Measurements from ENCODE around the gene CADM1. TPM values are rescaled to one million over a fixed set of nuclear protein-coding genes. Genes with fewer than 3 reads are reported as not detected.

The CADM1 gene
- total and polyA plus RNA-seq, 9 of the 15 experiments (the other 6 are each of a cell fraction or from before 2014, with no cell fraction given), result 0.42 TPM; not detected in 8

GRCh38 chr11:115408036-115408921 lies 95.9 kb downstream of the CADM1 start:
- intact Hi-C loops (cut with micrococcal nuclease), result no loop called here
- BruUV-seq (replicated peaks), result no TSS peak

More at GRCh38 chr11:115408036-115408921, 95.9 kb downstream of the CADM1 start:
- no peak for FAIRE-seq
- 0% methylated on average over 3 of the region's 3 CpGs for WGBS (ENCODE audit: insufficient coverage, low coverage, missing lambda C conversion rate)
- H3K79me2 ChIP-seq (ENCODE audit: control insufficient read depth, insufficient read depth, low read length), result no peaks in the 10 kb centered on the region
- ChIA-PET POLR2A (no interaction called here), CTCF (ENCODE audit: low intra/inter-chr PET ratio) (no interaction called here)
- H4K20me1 ChIP-seq (replicated peaks; ENCODE audit: control insufficient read depth, insufficient read depth, low read length), result no peaks in the 10 kb centered on the region
- no peak for DNase-seq (ENCODE audit: extremely low read depth in 1 of 4, low spot score in 3 of 4)
- in situ Hi-C loops (cut with MboI), result no loop called here
- H3K4me3 ChIP-seq, result no peak overlapping the region
- no peaks in the 10 kb centered on the region for H3K36me3 ChIP-seq (ENCODE audit: control insufficient read depth, insufficient read depth, low read length)
- TF ChIP-seq MAZ (CRISPR knock-in tag; conservative IDR thresholded peaks at IDR 0.05 in 1 of 2, IDR thresholded peaks at IDR 0.05 in 1 of 2) (no peak), HES1 (IDR thresholded peaks at IDR 0.05; ENCODE audit: low read depth) (no peak), ATF4 (CRISPR knock-in tag; IDR thresholded peaks at IDR 0.05) (no peak), KHSRP (IDR thresholded peaks at IDR 0.05) (no peak), NR3C1 (CRISPR knock-in tag; IDR thresholded peaks at IDR 0.05) (no peak), SLC30A9 (CRISPR knock-in tag; IDR thresholded peaks at IDR 0.05) (no peak), GTF2E2 (tag; IDR thresholded peaks at IDR 0.05) (no peak), ZBTB17 (CRISPR knock-in tag; IDR thresholded peaks at IDR 0.05) (no peak), TRIM28 (IDR thresholded peaks at IDR 0.05) (no peak), CCNT2 (IDR thresholded peaks at IDR 0.05; ENCODE audit: borderline replicate concordance, extremely low read depth, insufficient read length, low read depth, low read length) (no peak), HINFP (tag; conservative IDR thresholded peaks at IDR 0.05; ENCODE audit: low read depth) (no peak)
- H3K27ac ChIP-seq (ENCODE audit: extremely low read depth, low read depth, low read length), result no peak overlapping the region
- no peaks in the 10 kb centered on the region for H3K9me3 ChIP-seq (replicated peaks; ENCODE audit: control insufficient read depth, insufficient read depth, low read depth, low read length)
- H2AFZ ChIP-seq (ENCODE audit: low read depth, low read length), result no peak overlapping the region
- no peak overlapping the region for H3K9ac ChIP-seq (ENCODE audit: insufficient read depth in 1 of 2, low read depth in 2 of 2, low read length in 2 of 2)
- ATAC-seq, result no peak
- H3K9me1 ChIP-seq (ENCODE audit: control insufficient read depth, insufficient read depth, low read length), result no peaks in the 10 kb centered on the region
- no peaks in the 10 kb centered on the region for H3K27me3 ChIP-seq (ENCODE audit: control insufficient read depth in 2 of 2, insufficient read depth in 2 of 2, low read length in 2 of 2)
- H3K4me1 ChIP-seq (replicated peaks in 1 of 2; ENCODE audit: control insufficient read depth in 2 of 2, insufficient read depth in 2 of 2, low read length in 2 of 2), result no peaks in the 10 kb centered on the region
- no peak overlapping the region for H3K4me2 ChIP-seq (ENCODE audit: insufficient read depth, low read length)

All from K562 (cell line).